Activated B cell treated with CpG ODN at 0.5 μM for 24 hours (primary cell): ENCODE measurements around the gene ZNF24. TPM values are rescaled to one million over a fixed set of nuclear protein-coding genes. Genes with fewer than 3 reads are reported as not detected.

Experiments
- ATAC-seq: fragments of 200-7000 bp; cut with Tn5 transposase; one replicate; pipeline ENCODE4 v1.10.0; 2021; ENCODE audit warnings: low read depth, mild to moderate bottlenecking, moderate library complexity
- CTCF ChIA-PET: fragments of 350-600 bp; sonication (Branson Sonifier 250); formaldehyde crosslinking; loops from one replicate; lab custom pipeline; 2021; ENCODE audit warnings: antibody characterized with exemption; lab: Charles Lee
- POLR2A ChIA-PET: fragments of 350-600 bp; sonication (Branson Sonifier 250); formaldehyde crosslinking; loops from one replicate; lab custom pipeline; 2021; ENCODE audit warnings: antibody characterized with exemption; lab: Charles Lee
- DNase-seq: peaks from one replicate; pipeline ENCODE4 v3.0.0; 2022
- H3K27ac Mint-ChIP-seq: one replicate; pipeline ENCODE4 v1.8.0; 2020; ENCODE audit warnings: mixed read lengths
- H3K27me3 Mint-ChIP-seq: one replicate; pipeline ENCODE4 v1.8.0; 2021; ENCODE audit warnings: mixed read lengths
- H3K36me3 Mint-ChIP-seq: one replicate; pipeline ENCODE4 v1.8.0; 2021; ENCODE audit warnings: low read depth, mixed read lengths
- H3K4me1 Mint-ChIP-seq: one replicate; pipeline ENCODE4 v1.8.0; 2021; ENCODE audit warnings: mixed read lengths
- H3K4me3 Mint-ChIP-seq: one replicate; pipeline ENCODE4 v1.8.0; 2020; ENCODE audit warnings: mild to moderate bottlenecking, mixed read lengths
- H3K9me3 Mint-ChIP-seq: one replicate; pipeline ENCODE4 v1.8.0; 2020; ENCODE audit warnings: mixed read lengths
- CTCF ChIP-seq: fragments of 200-600 bp; IDR thresholded peaks from one replicate; pipeline ENCODE4 v1.8.0; 2022; ENCODE audit warnings: antibody characterized with exemption, mild to moderate bottlenecking
- intact Hi-C: fragments of 100-400 bp; cut with micrococcal nuclease; formaldehyde crosslinking; loops from one replicate; pipeline ENCODE4 v1.15.1; 2024
- total RNA-seq: library from RNA; stranded (reverse); gene quantifications from 2 replicates; pipeline ENCODE4 v1.2.3, GENCODE V29; 2022

The ZNF24 gene
- total RNA-seq, 1 donor from 2014 or later, result 72.5 TPM

GRCh38 chr18:35389095-35389618 lies 44.9 kb upstream of the ZNF24 start:
- intact Hi-C loops, result no loop called here
- Mint-ChIP-seq H3K4me1 (peaks cover 6% of the 10 kb centered on the region), H3K9me3 (peaks cover 2% of the 10 kb centered on the region), H3K4me3 (no peak overlapping the region), H3K27me3 (peaks cover 18% of the 10 kb centered on the region), H3K36me3 (no peaks in the 10 kb centered on the region), H3K27ac (no peak overlapping the region)
- no peak for TF ChIP-seq CTCF
- ATAC-seq (no peak), DNase-seq (no peak)
- ChIA-PET POLR2A (no interaction called here), CTCF (no interaction called here)

GRCh38 chr18:35387152-35387571 lies 42.9 kb upstream of the ZNF24 start:
- H3K27ac Mint-ChIP-seq, result no peak overlapping the region
- H3K36me3 Mint-ChIP-seq, result no peaks in the 10 kb centered on the region
- peaks cover 6% of the 10 kb centered on the region for H3K4me1 Mint-ChIP-seq
- ChIA-PET POLR2A (interaction anchor here (1.1 kb wide), 2 partner anchors 120 to 193 kb away, joined by 3 read pairs; no protein-coding TSS in a partner anchor), CTCF (interaction anchor here (0.9 to 2.6 kb wide), 17 partner anchors 10 to 897 kb away, joined by 3 to 18 read pairs (median 5); partner anchors contain the start of genes ZNF24 and ZNF396)
- no peak for DNase-seq
- peaks cover 18% of the 10 kb centered on the region for H3K27me3 Mint-ChIP-seq
- H3K9me3 Mint-ChIP-seq, result no peaks in the 10 kb centered on the region
- peak; percentile 26 for ATAC-seq
- no peak overlapping the region for H3K4me3 Mint-ChIP-seq
- no peak for TF ChIP-seq CTCF
- intact Hi-C loops, result loop anchor here (1.0 to 2.0 kb wide), 2 partner anchors 42 to 156 kb away; partner anchors contain the start of gene ZNF24

- Mint-ChIP-seq H3K4me3 (no peak overlapping the region), H3K27me3 (peaks cover 18% of the 10 kb centered on the region), H3K27ac (no peak overlapping the region), H3K36me3 (no peaks in the 10 kb centered on the region), H3K9me3 (no peaks in the 10 kb centered on the region), H3K4me1 (peaks cover 6% of the 10 kb centered on the region)
- no peak for TF ChIP-seq CTCF
- peak; percentile 95 for ATAC-seq
- no peak for DNase-seq
- intact Hi-C loops, result loop anchor here (1.0 to 2.0 kb wide), 6 partner anchors 42 to 898 kb away; partner anchors contain the start of gene ZNF24
- ChIA-PET POLR2A (interaction anchor here (0.6 to 1.1 kb wide), 3 partner anchors 120 to 407 kb away, joined by 3 to 4 read pairs (median 3); no protein-coding TSS in a partner anchor), CTCF (interaction anchor here (0.6 to 2.6 kb wide), 24 partner anchors 9 to 898 kb away, joined by 3 to 18 read pairs (median 4); partner anchors contain the start of genes ZNF24 and ZNF396)
Measured at GRCh38 chr18:35386600-35387100, 42.4 kb upstream of the ZNF24 start.

GRCh38 chr18:35383136-35383535 lies 38.9 kb upstream of the ZNF24 start:
- Mint-ChIP-seq H3K36me3 (no peaks in the 10 kb centered on the region), H3K27me3 (peaks cover 12% of the 10 kb centered on the region), H3K9me3 (no peaks in the 10 kb centered on the region), H3K27ac (no peak overlapping the region), H3K4me3 (no peak overlapping the region), H3K4me1 (peaks cover 6% of the 10 kb centered on the region)
- no peak for TF ChIP-seq CTCF
- intact Hi-C loops, result no loop called here
- ChIA-PET CTCF (interaction anchor here (0.6 to 1.6 kb wide), 3 partner anchors 9 to 25 kb away, joined by 3 to 4 read pairs (median 4); no protein-coding TSS in a partner anchor), POLR2A (interaction anchor here (0.6 kb wide), 1 partner anchor 143 kb away, joined by 3 read pairs; no protein-coding TSS in a partner anchor)
- ATAC-seq (no peak), DNase-seq (no peak)

- no peaks in the 10 kb centered on the region for H3K9me3 Mint-ChIP-seq
- ATAC-seq (no peak), DNase-seq (no peak)
- no peak overlapping the region for H3K4me3 Mint-ChIP-seq
- H3K27ac Mint-ChIP-seq, result no peak overlapping the region
- peaks cover 11% of the 10 kb centered on the region for H3K4me1 Mint-ChIP-seq
- H3K36me3 Mint-ChIP-seq, result no peaks in the 10 kb centered on the region
- TF ChIP-seq CTCF, result no peak
- no peaks in the 10 kb centered on the region for H3K27me3 Mint-ChIP-seq
- CTCF ChIA-PET, result no interaction called here
- POLR2A ChIA-PET, result interaction anchor here (0.6 kb wide), 1 partner anchor 42 kb away, joined by 4 read pairs; no protein-coding TSS in a partner anchor
- intact Hi-C loops, result loop anchor here (5.0 kb wide), 1 partner anchor 688 kb away; the partner anchor contains the start of gene RPRD1A
Measured at GRCh38 chr18:35379421-35379820, 35.2 kb upstream of the ZNF24 start.
